Keratinocyte (primary cell): Measurements from ENCODE around the gene CSMD2.

Experiments used
- EZH2 ChIP-seq: IDR thresholded peaks from one replicate; pipeline ENCODE4 v1.6.1; 2012; ENCODE audit warnings: inconsistent platforms, mild to moderate bottlenecking, low read length, moderate library complexity
- TF ChIP-seq, protein P1 (sequence below), 3 experiments: IDR thresholded peaks in 1 of 3; conservative IDR thresholded peaks in 1 of 3; optimal IDR thresholded peaks in 1 of 3; 2 replicates in 2 of 3; 3 replicates in 1 of 3; pipeline versions ENCODE3 to v1.5.1; 2011; ENCODE audit warnings: low read length in 3 of 3, mild to moderate bottlenecking in 3 of 3, moderate library complexity in 2 of 3, control low read depth in 1 of 3, inconsistent platforms in 1 of 3; ENCODE audit not compliant: insufficient read depth in 2 of 3; ENCODE audit errors: extremely low read depth in 1 of 3

DNA sequence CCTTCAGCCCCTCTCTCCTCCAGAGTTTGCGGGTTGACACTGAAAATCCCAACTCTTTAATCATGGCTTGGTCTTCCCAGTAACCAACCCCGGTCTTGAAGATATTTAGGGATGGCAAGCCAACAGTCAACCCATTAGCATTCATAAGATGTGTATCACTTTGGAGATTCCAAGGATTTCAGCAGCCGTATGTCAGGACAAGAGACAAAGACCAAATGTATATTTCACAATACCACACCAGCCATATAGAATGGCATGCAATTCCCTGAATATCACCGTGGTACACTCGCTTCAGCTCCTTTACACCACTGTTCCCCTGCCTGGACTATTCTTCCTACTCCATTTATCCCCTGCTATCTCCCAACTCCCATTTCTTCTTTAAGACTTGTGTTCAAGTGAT is 109.2 kb downstream of the CSMD2 start:
- TF ChIP-seq, protein P1, sequence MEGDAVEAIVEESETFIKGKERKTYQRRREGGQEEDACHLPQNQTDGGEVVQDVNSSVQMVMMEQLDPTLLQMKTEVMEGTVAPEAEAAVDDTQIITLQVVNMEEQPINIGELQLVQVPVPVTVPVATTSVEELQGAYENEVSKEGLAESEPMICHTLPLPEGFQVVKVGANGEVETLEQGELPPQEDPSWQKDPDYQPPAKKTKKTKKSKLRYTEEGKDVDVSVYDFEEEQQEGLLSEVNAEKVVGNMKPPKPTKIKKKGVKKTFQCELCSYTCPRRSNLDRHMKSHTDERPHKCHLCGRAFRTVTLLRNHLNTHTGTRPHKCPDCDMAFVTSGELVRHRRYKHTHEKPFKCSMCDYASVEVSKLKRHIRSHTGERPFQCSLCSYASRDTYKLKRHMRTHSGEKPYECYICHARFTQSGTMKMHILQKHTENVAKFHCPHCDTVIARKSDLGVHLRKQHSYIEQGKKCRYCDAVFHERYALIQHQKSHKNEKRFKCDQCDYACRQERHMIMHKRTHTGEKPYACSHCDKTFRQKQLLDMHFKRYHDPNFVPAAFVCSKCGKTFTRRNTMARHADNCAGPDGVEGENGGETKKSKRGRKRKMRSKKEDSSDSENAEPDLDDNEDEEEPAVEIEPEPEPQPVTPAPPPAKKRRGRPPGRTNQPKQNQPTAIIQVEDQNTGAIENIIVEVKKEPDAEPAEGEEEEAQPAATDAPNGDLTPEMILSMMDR (optimal IDR thresholded peaks at IDR 0.05 in 1 of 3, IDR thresholded peaks at IDR 0.05 in 1 of 3, conservative IDR thresholded peaks at IDR 0.05 in 1 of 3; ENCODE audit: extremely low read depth in 1 of 3, insufficient read depth in 2 of 3, low read length in 3 of 3), result no peak
- no peak for TF ChIP-seq EZH2
